ENCODE data around the gene CFAP69. TPM values are rescaled to one million over a fixed set of nuclear protein-coding genes. Genes with fewer than 3 reads are reported as not detected.

Gene CFAP69
- total and polyA plus RNA-seq, 2 experiments from 2014 or later: 4.9 to 7.9 TPM

- Histone ChIP-seq H3K27me3 (ENCODE audit: insufficient read depth) (no peaks in the 10 kb centered on the region), H3K4me3 (no peak overlapping the region), H2AFZ (no peak overlapping the region), H3K4me2 (peak overlapping the region; percentile 40), H3K4me1 (ENCODE audit: insufficient read depth) (peaks cover 35% of the 10 kb centered on the region), H3K9me2 (ENCODE audit: insufficient read depth) (no peaks in the 10 kb centered on the region), H4K20me1 (replicated peaks; ENCODE audit: insufficient read depth) (no peaks in the 10 kb centered on the region), H3F3A (replicated peaks; ENCODE audit: low read depth) (no peaks in the 10 kb centered on the region), H3K79me2 (replicated peaks; ENCODE audit: insufficient read depth) (peaks cover 88% of the 10 kb centered on the region), H3K36me3 (ENCODE audit: insufficient read depth) (no peaks in the 10 kb centered on the region), H3K27ac (ENCODE audit: low read depth) (peak overlapping the region; percentile 76)
- Mint-ChIP-seq H3K27me3 (ENCODE audit: insufficient read depth, low read depth, poor library complexity) (no peaks in the 10 kb centered on the region), H3K4me1 (peaks cover 20% of the 10 kb centered on the region), H3K4me3 (no peak overlapping the region), H3K9me3 (no peaks in the 10 kb centered on the region), H3K27ac (no peak overlapping the region), H3K36me3 (ENCODE audit: low read depth) (peaks cover 9% of the 10 kb centered on the region)
- no peak for ATAC-seq
- TF ChIP-seq ETS1 (IDR thresholded peaks at IDR 0.05) (no peak), CREB1 (CRISPR knock-in tag; IDR thresholded peaks at IDR 0.05; ENCODE audit: low read depth) (no peak), EZH2phosphoT487 (IDR thresholded peaks at IDR 0.05; ENCODE audit: unreplicated experiment) (no peak), CTCF (conservative IDR thresholded peaks at IDR 0.05; ENCODE audit: low read depth in 2 of 2) (no peak), EZH2 (IDR thresholded peaks at IDR 0.05; ENCODE audit: low read depth, unreplicated experiment) (no peak), ZNF331 (CRISPR knock-in tag; IDR thresholded peaks at IDR 0.05; ENCODE audit: low read depth) (no peak), ZNF462 (CRISPR knock-in tag; IDR thresholded peaks at IDR 0.05) (no peak), JUNB (IDR thresholded peaks at IDR 0.05; ENCODE audit: unreplicated experiment) (no peak), STAT1 (IDR thresholded peaks at IDR 0.05; ENCODE audit: unreplicated experiment) (no peak), ZNF114 (CRISPR knock-in tag; IDR thresholded peaks at IDR 0.05) (no peak), POLR2AphosphoS5 (IDR thresholded peaks at IDR 0.05; ENCODE audit: low read depth) (no peak), REST (IDR thresholded peaks at IDR 0.05; ENCODE audit: unreplicated experiment) (no peak), NANOG (IDR thresholded peaks at IDR 0.05; ENCODE audit: borderline replicate concordance) (no peak)
- no peak for DNase-seq (ENCODE audit: low spot score)
Measured at GRCh38 chr7:90216771-90217170, 28.2 kb upstream of the CFAP69 start.

All from GM23338 (cell line).